ENCODE results near the gene IGSF21.

Gene IGSF21

GRCh38 chr1:18126616-18127015, 19.0 kb downstream of the IGSF21 start:
- no peak overlapping the region for H3K4me3 ChIP-seq (replicated peaks; ENCODE audit: low read depth, low read length)
- TF ChIP-seq CTCF (IDR thresholded peaks at IDR 0.05; ENCODE audit: insufficient read depth, low read length, poor library complexity, severe bottlenecking) = no peak
- H3K36me3 ChIP-seq (ENCODE audit: control insufficient read depth, insufficient read depth, low read length) = no peaks in the 10 kb centered on the region
- no peaks in the 10 kb centered on the region for H3K27me3 ChIP-seq (replicated peaks; ENCODE audit: control insufficient read depth, insufficient read depth, low read length)
- DNase-seq (ENCODE audit: extremely low read depth, insufficient read length) = no peak

GRCh38 chr1:18128298-18128697, 20.7 kb downstream of the IGSF21 start:
- Histone ChIP-seq H3K4me3 (replicated peaks; ENCODE audit: low read depth, low read length) (no peak overlapping the region), H3K27me3 (replicated peaks; ENCODE audit: control insufficient read depth, insufficient read depth, low read length) (no peaks in the 10 kb centered on the region)

GRCh38 chr1:18130356-18130755, 22.8 kb downstream of the IGSF21 start:
- TF ChIP-seq CTCF (IDR thresholded peaks at IDR 0.05; ENCODE audit: insufficient read depth, low read length, poor library complexity, severe bottlenecking) = no peak
- H3K27me3 ChIP-seq (replicated peaks; ENCODE audit: control insufficient read depth, insufficient read depth, low read length) = no peaks in the 10 kb centered on the region
- no peaks in the 10 kb centered on the region for H3K36me3 ChIP-seq (ENCODE audit: control insufficient read depth, insufficient read depth, low read length)
- H3K4me3 ChIP-seq (replicated peaks; ENCODE audit: low read depth, low read length) = no peak overlapping the region
- DNase-seq (ENCODE audit: extremely low read depth, insufficient read length) = no peak

More at GRCh38 chr1:18128298-18128697, 20.7 kb downstream of the IGSF21 start:
- no peak for TF ChIP-seq CTCF (IDR thresholded peaks at IDR 0.05; ENCODE audit: insufficient read depth, low read length, poor library complexity, severe bottlenecking)
- DNase-seq (ENCODE audit: extremely low read depth, insufficient read length) = no peak
- no peaks in the 10 kb centered on the region for H3K36me3 ChIP-seq (ENCODE audit: control insufficient read depth, insufficient read depth, low read length)

- H3K27me3 ChIP-seq (replicated peaks; ENCODE audit: control insufficient read depth, insufficient read depth, low read length) = no peaks in the 10 kb centered on the region; the same call in 1 of the 2 replicates
- no peak for DNase-seq (ENCODE audit: extremely low read depth, insufficient read length)
- H3K4me3 ChIP-seq (replicated peaks; ENCODE audit: low read depth, low read length) = no peak overlapping the region
- TF ChIP-seq CTCF (IDR thresholded peaks at IDR 0.05; ENCODE audit: insufficient read depth, low read length, poor library complexity, severe bottlenecking) = no peak
- H3K36me3 ChIP-seq (ENCODE audit: control insufficient read depth, insufficient read depth, low read length) = no peaks in the 10 kb centered on the region
Measured at GRCh38 chr1:18132022-18132710, 24.6 kb downstream of the IGSF21 start.

- Histone ChIP-seq H3K4me3 (replicated peaks; ENCODE audit: low read depth, low read length) (no peak overlapping the region), H3K36me3 (ENCODE audit: control insufficient read depth, insufficient read depth, low read length) (no peaks in the 10 kb centered on the region), H3K27me3 (replicated peaks; ENCODE audit: control insufficient read depth, insufficient read depth, low read length) (no peaks in the 10 kb centered on the region; the same call in 1 of the 2 replicates)
- no peak for TF ChIP-seq CTCF (IDR thresholded peaks at IDR 0.05; ENCODE audit: insufficient read depth, low read length, poor library complexity, severe bottlenecking)
- no peak for DNase-seq (ENCODE audit: extremely low read depth, insufficient read length)
Measured at GRCh38 chr1:18132711-18133541, 25.3 kb downstream of the IGSF21 start.

Measured in GM06990 (cell line).